ENCODE results near the gene PITPNM3.
"Not testable (repeated sequence)": the region's sequence is repeated elsewhere in the genome, so short reads cannot be mapped to it uniquely, and the experiment has no call there.

The PITPNM3 gene

GRCh38 chr17:6498901-6499540 is 57.3 kb downstream of the PITPNM3 start:
- DNase-seq (ENCODE audit: low spot score): no peak

- no peak for DNase-seq (ENCODE audit: low spot score)
Measured at GRCh38 chr17:6498356-6498755, 58.0 kb downstream of the PITPNM3 start.

- no peak for DNase-seq (ENCODE audit: low spot score)
Measured at GRCh38 chr17:6497496-6498221, 58.7 kb downstream of the PITPNM3 start.

- no peak for DNase-seq (ENCODE audit: low spot score)
Measured at GRCh38 chr17:6496640-6497441, 59.5 kb downstream of the PITPNM3 start.

GRCh38 chr17:6496116-6496481 is 60.3 kb downstream of the PITPNM3 start:
- DNase-seq (ENCODE audit: low spot score): no peak

GRCh38 chr17:6495450-6496115 is 60.8 kb downstream of the PITPNM3 start:
- DNase-seq (ENCODE audit: low spot score): no peak

GRCh38 chr17:6494239-6494941 is 62.0 kb downstream of the PITPNM3 start:
- DNase-seq (ENCODE audit: low spot score): no peak

- no peak for DNase-seq (ENCODE audit: low spot score)
Measured at GRCh38 chr17:6492892-6493674, 63.3 kb downstream of the PITPNM3 start.

- DNase-seq (ENCODE audit: low spot score): no peak
Measured at GRCh38 chr17:6491071-6491700, 65.2 kb downstream of the PITPNM3 start.

- DNase-seq (ENCODE audit: low spot score): no peak
Measured at GRCh38 chr17:6489016-6489550, 67.3 kb downstream of the PITPNM3 start.

GRCh38 chr17:6488008-6488539 is 68.3 kb downstream of the PITPNM3 start:
- no peak for DNase-seq (ENCODE audit: low spot score)

GRCh38 chr17:6487251-6488007 is 68.9 kb downstream of the PITPNM3 start:
- no peak for DNase-seq (ENCODE audit: low spot score)

GRCh38 chr17:6485646-6486412 is 70.5 kb downstream of the PITPNM3 start:
- DNase-seq (ENCODE audit: low spot score): no peak

- no peak for DNase-seq (ENCODE audit: low spot score)
Measured at GRCh38 chr17:6483507-6483906, 72.8 kb downstream of the PITPNM3 start.

GRCh38 chr17:6482796-6483195 is 73.6 kb downstream of the PITPNM3 start:
- DNase-seq (ENCODE audit: low spot score): not testable (repeated sequence)

- DNase-seq (ENCODE audit: low spot score): no peak
Measured at GRCh38 chr17:6482105-6482455, 74.3 kb downstream of the PITPNM3 start.

GRCh38 chr17:6480303-6480675 is 76.1 kb downstream of the PITPNM3 start:
- DNase-seq (ENCODE audit: low spot score): no peak

- DNase-seq (ENCODE audit: low spot score): no peak
Measured at GRCh38 chr17:6479622-6480302, 76.6 kb downstream of the PITPNM3 start.
